GM13977 (cell line): ENCODE results near the gene RALGAPA2.

Experiments
- DNase-seq: peaks from one replicate; pipeline ENCODE4 v3.0.0; 2012; ENCODE audit warnings: low spot score
- in situ Hi-C: fragments of 300-500 bp; cut with MboI; formaldehyde crosslinking; loops from one replicate; pipeline ENCODE4 v1.12.0; 2022; ENCODE audit warnings: low sequenced_read_pairs, low pct_unique_long_range_greater_than_20kb, mixed read lengths, inconsistent platforms; ENCODE audit not compliant: unreplicated experiment
- TF ChIP-seq, protein P1 (sequence below): IDR thresholded peaks from 2 replicates; pipeline ENCODE4 v1.5.1; 2012; ENCODE audit warnings: mild to moderate bottlenecking, control low read depth; ENCODE audit not compliant: insufficient read depth; ENCODE audit errors: extremely low read depth, missing control alignments

The RALGAPA2 gene

DNA sequence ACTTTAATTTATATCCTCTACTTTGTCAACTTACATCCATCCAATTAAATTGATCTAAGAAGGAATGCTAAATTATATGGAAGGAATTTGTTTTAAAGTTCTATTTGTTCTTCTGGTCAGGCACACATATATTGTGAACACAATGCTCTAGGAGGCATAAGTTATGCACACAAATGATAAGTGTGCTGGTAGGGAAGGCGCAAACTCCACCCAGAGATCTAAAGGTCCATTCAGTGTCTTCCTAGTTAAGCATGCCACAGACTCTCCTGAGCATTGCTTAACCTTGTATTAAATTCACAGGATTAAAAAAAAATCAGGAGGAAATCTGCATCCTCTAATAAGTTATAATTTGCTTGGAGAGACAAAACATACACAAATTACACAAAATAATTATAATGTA is 127.3 kb downstream of the RALGAPA2 start:
- in situ Hi-C loops: no loop called here
- TF ChIP-seq, protein P1, sequence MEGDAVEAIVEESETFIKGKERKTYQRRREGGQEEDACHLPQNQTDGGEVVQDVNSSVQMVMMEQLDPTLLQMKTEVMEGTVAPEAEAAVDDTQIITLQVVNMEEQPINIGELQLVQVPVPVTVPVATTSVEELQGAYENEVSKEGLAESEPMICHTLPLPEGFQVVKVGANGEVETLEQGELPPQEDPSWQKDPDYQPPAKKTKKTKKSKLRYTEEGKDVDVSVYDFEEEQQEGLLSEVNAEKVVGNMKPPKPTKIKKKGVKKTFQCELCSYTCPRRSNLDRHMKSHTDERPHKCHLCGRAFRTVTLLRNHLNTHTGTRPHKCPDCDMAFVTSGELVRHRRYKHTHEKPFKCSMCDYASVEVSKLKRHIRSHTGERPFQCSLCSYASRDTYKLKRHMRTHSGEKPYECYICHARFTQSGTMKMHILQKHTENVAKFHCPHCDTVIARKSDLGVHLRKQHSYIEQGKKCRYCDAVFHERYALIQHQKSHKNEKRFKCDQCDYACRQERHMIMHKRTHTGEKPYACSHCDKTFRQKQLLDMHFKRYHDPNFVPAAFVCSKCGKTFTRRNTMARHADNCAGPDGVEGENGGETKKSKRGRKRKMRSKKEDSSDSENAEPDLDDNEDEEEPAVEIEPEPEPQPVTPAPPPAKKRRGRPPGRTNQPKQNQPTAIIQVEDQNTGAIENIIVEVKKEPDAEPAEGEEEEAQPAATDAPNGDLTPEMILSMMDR: no peak

DNA sequence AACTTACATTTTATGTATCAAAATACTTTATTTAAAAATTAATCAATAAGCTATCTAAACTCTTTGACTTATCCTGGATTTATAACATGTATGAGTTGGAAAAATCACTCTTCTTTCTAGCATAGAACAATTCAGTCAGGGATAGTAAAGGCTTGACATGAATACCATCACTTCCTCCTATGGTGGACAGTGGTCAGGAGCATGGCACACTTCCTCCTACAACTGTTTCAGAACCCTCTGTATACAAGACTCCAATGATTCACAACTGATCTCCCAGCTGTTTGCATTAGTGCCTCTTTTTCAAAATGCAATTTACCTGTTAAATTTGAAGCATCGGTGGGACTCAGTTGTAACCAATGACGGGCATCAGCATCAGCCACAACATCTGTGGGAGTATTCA is 129.7 kb downstream of the RALGAPA2 start:
- in situ Hi-C loops: no loop called here
- no peak for DNase-seq
- TF ChIP-seq, protein P1: no peak

More for the DNA sequence above, 127.3 kb downstream of the RALGAPA2 start:
- no peak for DNase-seq

DNA sequence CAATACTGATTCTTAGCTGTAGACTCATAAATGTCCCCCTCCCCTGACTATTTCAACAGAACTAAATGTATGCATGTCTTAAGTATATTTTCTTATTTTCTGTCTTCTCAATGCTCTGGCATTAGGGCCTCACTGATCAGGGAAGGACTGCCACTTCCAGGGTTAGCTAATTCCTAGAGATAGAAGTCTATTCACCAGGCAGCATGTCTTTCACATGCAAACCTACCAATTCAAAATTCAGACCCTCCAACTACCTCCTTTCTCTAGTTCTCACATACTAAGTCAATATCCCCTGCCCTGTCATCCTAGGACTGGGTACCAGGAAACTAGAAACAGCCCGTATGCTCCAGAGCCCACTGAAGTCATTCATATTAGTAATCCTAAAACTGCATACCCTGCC is 132.3 kb downstream of the RALGAPA2 start:
- TF ChIP-seq, protein P1: no peak
- DNase-seq: no peak
- in situ Hi-C loops: no loop called here

DNA sequence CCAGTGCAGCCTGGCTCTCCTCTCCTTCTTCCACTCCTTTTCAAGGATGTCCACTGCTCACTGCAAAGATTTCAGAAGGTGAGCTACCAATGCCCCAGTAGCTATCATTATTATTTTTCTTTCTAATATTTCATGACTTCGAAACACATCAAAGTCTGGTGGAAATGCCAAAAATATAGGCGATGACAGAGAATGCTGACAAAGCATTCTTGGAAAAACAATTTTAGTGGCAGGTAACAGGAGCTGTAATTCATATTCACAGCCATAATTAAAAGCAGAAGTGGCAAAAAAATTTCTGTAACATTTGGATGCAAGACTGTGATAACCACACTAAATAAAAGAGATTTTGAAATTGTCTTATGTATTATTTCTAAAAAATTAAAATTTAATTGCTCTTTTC is 133.6 kb downstream of the RALGAPA2 start:
- in situ Hi-C loops: no loop called here
- no peak for DNase-seq
- TF ChIP-seq, protein P1: no peak

DNA sequence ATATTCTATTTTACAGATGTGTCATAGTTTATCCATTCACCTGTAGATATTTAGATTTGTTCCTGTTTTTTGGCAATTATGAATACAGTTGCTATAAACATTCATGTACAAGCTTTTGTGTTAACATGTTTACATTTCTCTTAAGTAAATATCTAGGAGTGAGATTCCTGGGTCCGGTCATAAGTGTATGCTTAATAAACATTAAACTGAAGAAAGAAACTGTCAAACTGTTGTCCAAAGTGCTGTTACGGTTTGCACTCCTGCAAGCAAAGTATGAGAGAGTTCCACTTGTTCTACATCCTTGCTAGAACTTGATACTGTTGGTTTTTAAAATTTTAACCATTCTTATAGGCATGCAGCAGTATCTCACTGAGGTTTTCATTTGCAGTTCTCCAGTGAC is 138.6 kb downstream of the RALGAPA2 start:
- TF ChIP-seq, protein P1: no peak
- in situ Hi-C loops: loop anchor here (25.0 kb wide), 1 partner anchor 486 kb away; no protein-coding TSS in a partner anchor
- DNase-seq: no peak

DNA sequence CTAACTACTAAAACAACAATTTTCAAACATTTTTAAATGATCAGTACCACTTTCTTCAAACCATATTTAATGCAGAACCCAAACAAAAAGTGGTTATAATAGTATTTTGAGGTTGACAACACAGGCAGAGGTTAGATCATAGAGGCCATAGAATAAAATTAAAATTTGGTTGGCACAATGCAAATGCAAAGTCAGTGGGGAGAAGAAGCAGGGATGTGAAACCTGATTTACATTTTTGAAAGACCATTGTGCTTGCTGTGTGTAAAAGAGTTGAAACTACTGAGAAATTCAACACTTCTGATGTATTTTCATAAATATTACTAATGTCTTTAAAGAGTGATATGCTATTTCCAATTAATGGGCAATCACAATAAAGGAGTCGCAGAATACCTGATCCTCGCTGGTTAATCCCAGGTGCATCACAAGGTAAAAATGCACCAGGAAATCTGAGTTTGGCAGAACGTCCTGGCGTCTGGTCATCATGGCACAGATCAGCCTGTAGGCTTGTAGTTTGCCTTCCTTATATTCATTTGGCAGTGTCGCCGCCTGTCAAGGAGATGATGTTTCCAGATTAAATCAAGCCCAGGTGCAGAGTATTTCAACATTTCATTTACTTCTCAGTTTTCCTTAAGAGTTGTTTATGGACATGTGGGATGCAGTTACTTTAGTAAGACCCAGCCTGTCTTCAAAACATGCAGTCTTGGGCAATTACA is 141.2 kb downstream of the RALGAPA2 start:
- TF ChIP-seq, protein P1: no peak
- DNase-seq: no peak
- in situ Hi-C loops: loop anchor here (25.0 kb wide), 1 partner anchor 484 kb away; no protein-coding TSS in a partner anchor
